GM19239 (cell line): ENCODE results near the gene ANO1.
"Not testable (repeated sequence)": the region's sequence is repeated elsewhere in the genome, so short reads cannot be mapped to it uniquely, and the experiment has no call there.

Experiments
- DNase-seq: peaks from one replicate; pipeline ENCODE4 v3.0.0; 2011; ENCODE audit warnings: low spot score; ENCODE audit not compliant: insufficient read length
- FAIRE-seq: peaks from 2 replicates; lab custom pipeline; 2011; peaks lifted over from hg19 to GRCh38; lab: Jason Lieb, UNC

Gene ANO1

GRCh38 chr11:70180906-70181305 is 102.8 kb downstream of the ANO1 start:
- DNase-seq: no peak
- FAIRE-seq: no peak

GRCh38 chr11:70182266-70182665 is 104.1 kb downstream of the ANO1 start:
- no peak for FAIRE-seq
- DNase-seq: no peak

- DNase-seq (no peak), FAIRE-seq (no peak)
These were observed 104.9 kb downstream of the ANO1 start for GRCh38 chr11:70183032-70183431.

- FAIRE-seq (no peak), DNase-seq (no peak)
These were observed 105.5 kb downstream of the ANO1 start for GRCh38 chr11:70183483-70184176.

- FAIRE-seq (no peak), DNase-seq (no peak)
These were observed 106.3 kb downstream of the ANO1 start for GRCh38 chr11:70184396-70184795.

GRCh38 chr11:70185348-70186055 is 107.4 kb downstream of the ANO1 start:
- FAIRE-seq (no peak), DNase-seq (no peak)

GRCh38 chr11:70186420-70186819 is 108.3 kb downstream of the ANO1 start:
- no peak for FAIRE-seq

GRCh38 chr11:70186936-70187335 is 108.8 kb downstream of the ANO1 start:
- FAIRE-seq (no peak), DNase-seq (no peak)

More at GRCh38 chr11:70186420-70186819, 108.3 kb downstream of the ANO1 start:
- no peak for DNase-seq

GRCh38 chr11:70187771-70188170 is 109.7 kb downstream of the ANO1 start:
- DNase-seq: no peak
- FAIRE-seq: no peak

GRCh38 chr11:70189622-70190021 is 111.5 kb downstream of the ANO1 start:
- DNase-seq (no peak), FAIRE-seq (no peak)

GRCh38 chr11:70191495-70192140 is 113.5 kb downstream of the ANO1 start:
- FAIRE-seq (no peak), DNase-seq (peak; percentile 56)

- DNase-seq (no peak), FAIRE-seq (no peak)
These were observed 114.7 kb downstream of the ANO1 start for GRCh38 chr11:70192666-70193410.

GRCh38 chr11:70193411-70194292 is 115.5 kb downstream of the ANO1 start:
- FAIRE-seq: no peak

GRCh38 chr11:70194792-70195791 is 117.0 kb downstream of the ANO1 start:
- FAIRE-seq: no peak
- DNase-seq: no peak

More at GRCh38 chr11:70193411-70194292, 115.5 kb downstream of the ANO1 start:
- DNase-seq: no peak

GRCh38 chr11:70200212-70200844 is 122.2 kb downstream of the ANO1 start:
- FAIRE-seq (no peak), DNase-seq (no peak)

- not testable (repeated sequence) for DNase-seq, FAIRE-seq
These were observed 122.9 kb downstream of the ANO1 start for GRCh38 chr11:70201047-70201446.

GRCh38 chr11:70201882-70202861 is 124.1 kb downstream of the ANO1 start:
- no peak for FAIRE-seq

More at GRCh38 chr11:70201882-70202861, 124.1 kb downstream of the ANO1 start:
- no peak for DNase-seq
